ENCODE data around the gene SMC1B.

The SMC1B gene

DNA sequence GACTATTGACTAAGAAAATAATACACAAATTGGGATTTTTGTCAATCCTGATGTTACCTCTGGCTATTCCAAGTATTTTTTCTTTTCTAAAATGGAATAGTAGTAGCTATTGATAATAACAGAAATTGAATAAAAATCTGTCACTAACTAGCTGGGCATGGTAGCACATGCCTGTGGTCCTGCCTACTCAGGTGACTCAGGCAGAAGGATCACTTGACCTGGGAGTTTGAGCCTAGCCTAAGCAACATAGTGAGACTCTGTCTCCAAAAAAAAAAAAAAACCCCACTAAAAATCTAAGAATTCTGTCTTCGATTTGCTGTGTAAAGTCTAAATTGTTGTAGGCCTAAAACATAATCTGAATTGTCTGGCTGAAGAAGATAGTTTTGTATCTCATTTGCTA lies 61.4 kb downstream of the SMC1B start:
- H3K27ac ChIP-seq (ENCODE audit: low read depth, low read length), result no peak overlapping the region
- WGBS (ENCODE audit: extremely low coverage, insufficient coverage, insufficient read length), result no CpG with 5 or more reads among the region's 1 CpG
- no peak overlapping the region for H2BK5ac ChIP-seq (ENCODE audit: low read depth, low read length, poor library complexity)
- no peak overlapping the region for H3K18ac ChIP-seq (ENCODE audit: low read length)
- no peak overlapping the region for H3K14ac ChIP-seq (ENCODE audit: low read length)
- no peak overlapping the region for H2AK5ac ChIP-seq (ENCODE audit: low read length)
- H4K12ac ChIP-seq (ENCODE audit: low read depth, low read length), result no peak overlapping the region
- H3K4me1 ChIP-seq (ENCODE audit: control insufficient read depth in 1 of 2, insufficient read depth in 2 of 2, low read length in 2 of 2), result peaks cover 0 to 7% of the 10 kb centered on the region in 2 experiments
- no peak overlapping the region for H3K4me3 ChIP-seq (ENCODE audit: low read depth, low read length)
- H3K4ac ChIP-seq (ENCODE audit: low read depth, low read length), result no peak overlapping the region
- H3K9ac ChIP-seq (ENCODE audit: low read length), result no peak overlapping the region
- H3K4me2 ChIP-seq (ENCODE audit: low read length), result no peak overlapping the region
- no peaks in the 10 kb centered on the region for H3K27me3 ChIP-seq (ENCODE audit: insufficient read depth, low read length)
- no peak overlapping the region for H2BK120ac ChIP-seq (ENCODE audit: insufficient read depth, low read length, poor library complexity)
- no peak overlapping the region for H3K23ac ChIP-seq (ENCODE audit: low read length)
- H2AFZ ChIP-seq (ENCODE audit: insufficient read depth, low read length, poor library complexity), result no peak overlapping the region
- no peaks in the 10 kb centered on the region for H3K36me3 ChIP-seq (ENCODE audit: control insufficient read depth in 1 of 2, insufficient read depth in 2 of 2, low read length in 2 of 2)
- H3K79me2 ChIP-seq (ENCODE audit: control insufficient read depth, insufficient read depth, low read length, poor library complexity), result no peaks in the 10 kb centered on the region
- no peak overlapping the region for H2BK12ac ChIP-seq (ENCODE audit: low read length)
- H4K91ac ChIP-seq (ENCODE audit: low read depth, low read length), result no peak overlapping the region
- peak in 1 of 2 donors; percentile 4 for DNase-seq
- peaks cover 2% of the 10 kb centered on the region for H3K79me1 ChIP-seq (ENCODE audit: low read length)
- no peaks in the 10 kb centered on the region for H3K9me3 ChIP-seq (ENCODE audit: insufficient read depth, low read depth, low read length)
- H4K8ac ChIP-seq (ENCODE audit: low read depth, low read length), result no peak overlapping the region

DNA sequence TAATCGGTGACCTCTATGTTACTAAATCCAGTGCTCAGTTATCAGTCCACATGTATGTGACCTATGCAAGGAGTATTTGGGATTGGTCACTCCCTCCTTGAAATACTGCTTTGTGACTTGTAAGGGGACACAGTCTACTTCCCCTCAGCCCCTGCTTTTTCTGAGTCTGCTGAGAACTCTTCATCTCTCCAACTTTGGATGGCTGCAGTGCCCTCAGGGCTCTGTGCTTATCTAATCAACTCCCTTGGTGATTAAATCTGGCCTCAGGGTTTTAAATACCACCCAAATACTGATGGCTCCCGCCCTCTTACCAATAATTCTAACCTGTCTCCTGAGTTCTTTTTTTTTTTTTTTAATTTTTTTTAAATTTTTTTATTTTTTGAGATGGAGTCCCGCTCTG lies 63.5 kb downstream of the SMC1B start:
- H3K4ac ChIP-seq (ENCODE audit: low read depth, low read length), result no peak overlapping the region
- H3K18ac ChIP-seq (ENCODE audit: low read length), result no peak overlapping the region
- H3K4me1 ChIP-seq (ENCODE audit: control insufficient read depth in 1 of 2, insufficient read depth in 2 of 2, low read length in 2 of 2), result peaks cover 0 to 7% of the 10 kb centered on the region in 2 experiments
- H3K79me2 ChIP-seq (ENCODE audit: control insufficient read depth, insufficient read depth, low read length, poor library complexity), result no peaks in the 10 kb centered on the region
- no peak overlapping the region for H3K14ac ChIP-seq (ENCODE audit: low read length)
- H3K9ac ChIP-seq (ENCODE audit: low read length), result no peak overlapping the region
- H3K79me1 ChIP-seq (ENCODE audit: low read length), result peaks cover 2% of the 10 kb centered on the region
- H3K4me2 ChIP-seq (ENCODE audit: low read length), result no peak overlapping the region
- no peak overlapping the region for H2BK12ac ChIP-seq (ENCODE audit: low read length)
- peaks cover 0 to 1% of the 10 kb centered on the region in 2 experiments for H3K36me3 ChIP-seq (ENCODE audit: control insufficient read depth in 1 of 2, insufficient read depth in 2 of 2, low read length in 2 of 2)
- no peak overlapping the region for H3K23ac ChIP-seq (ENCODE audit: low read length)
- H3K27me3 ChIP-seq (ENCODE audit: insufficient read depth, low read length), result no peaks in the 10 kb centered on the region
- no peak overlapping the region for H4K8ac ChIP-seq (ENCODE audit: low read depth, low read length)
- DNase-seq, result peak; percentile 83 to 96
- WGBS (ENCODE audit: extremely low coverage, insufficient coverage, insufficient read length), result no CpG with 5 or more reads among the region's 3 CpGs
- H3K27ac ChIP-seq (ENCODE audit: low read depth, low read length), result no peak overlapping the region
- H3K9me3 ChIP-seq (ENCODE audit: insufficient read depth, low read depth, low read length), result no peaks in the 10 kb centered on the region
- H4K91ac ChIP-seq (ENCODE audit: low read depth, low read length), result no peak overlapping the region
- H4K12ac ChIP-seq (ENCODE audit: low read depth, low read length), result no peak overlapping the region
- no peak overlapping the region for H2AFZ ChIP-seq (ENCODE audit: insufficient read depth, low read length, poor library complexity)
- H2AK5ac ChIP-seq (ENCODE audit: low read length), result no peak overlapping the region
- no peak overlapping the region for H2BK5ac ChIP-seq (ENCODE audit: low read depth, low read length, poor library complexity)
- H3K4me3 ChIP-seq (ENCODE audit: low read depth, low read length), result no peak overlapping the region
- H2BK120ac ChIP-seq (ENCODE audit: insufficient read depth, low read length, poor library complexity), result no peak overlapping the region

DNA sequence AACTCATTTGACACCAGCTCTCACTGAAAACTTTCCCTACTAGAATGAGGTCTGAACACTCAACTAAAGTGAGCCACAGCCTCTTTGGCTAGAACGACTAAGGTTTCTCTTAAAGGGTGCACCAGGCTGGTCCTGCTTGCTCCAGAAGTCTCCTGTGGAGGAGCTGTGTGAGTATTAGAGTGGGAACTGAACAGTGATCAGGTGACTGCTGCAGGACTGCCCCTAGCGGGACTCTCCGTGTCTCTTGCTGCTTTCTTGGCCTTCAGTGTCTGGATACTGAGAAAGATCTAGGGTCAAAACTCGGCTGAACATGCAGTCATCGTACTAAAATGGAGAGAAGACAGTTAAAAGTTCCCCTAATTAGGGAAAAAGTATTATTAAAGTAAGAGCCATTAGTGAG lies 69.1 kb downstream of the SMC1B start:
- Histone ChIP-seq H4K12ac (ENCODE audit: low read depth, low read length) (no peak overlapping the region), H3K4me3 (ENCODE audit: low read depth, low read length) (no peak overlapping the region), H3K4me2 (ENCODE audit: low read length) (no peak overlapping the region), H3K4ac (ENCODE audit: low read depth, low read length) (no peak overlapping the region), H3K79me1 (ENCODE audit: low read length) (no peaks in the 10 kb centered on the region), H3K9ac (ENCODE audit: low read length) (no peak overlapping the region), H3K27me3 (ENCODE audit: insufficient read depth, low read length) (no peaks in the 10 kb centered on the region), H3K9me3 (ENCODE audit: insufficient read depth, low read depth, low read length) (no peaks in the 10 kb centered on the region), H3K14ac (ENCODE audit: low read length) (no peak overlapping the region), H3K36me3 (ENCODE audit: control insufficient read depth in 1 of 2, insufficient read depth in 2 of 2, low read length in 2 of 2) (peaks cover 14 to 17% of the 10 kb centered on the region in 2 experiments), H2AFZ (ENCODE audit: insufficient read depth, low read length, poor library complexity) (no peak overlapping the region), H4K91ac (ENCODE audit: low read depth, low read length) (no peak overlapping the region), H3K4me1 (ENCODE audit: control insufficient read depth in 1 of 2, insufficient read depth in 2 of 2, low read length in 2 of 2) (no peaks in the 10 kb centered on the region), H2BK5ac (ENCODE audit: low read depth, low read length, poor library complexity) (no peak overlapping the region), H3K79me2 (ENCODE audit: control insufficient read depth, insufficient read depth, low read length, poor library complexity) (no peaks in the 10 kb centered on the region), H4K8ac (ENCODE audit: low read depth, low read length) (no peak overlapping the region), H2BK120ac (ENCODE audit: insufficient read depth, low read length, poor library complexity) (no peak overlapping the region), H2BK12ac (ENCODE audit: low read length) (no peak overlapping the region), H3K23ac (ENCODE audit: low read length) (no peak overlapping the region), H2AK5ac (ENCODE audit: low read length) (no peak overlapping the region), H3K27ac (ENCODE audit: low read depth, low read length) (no peak overlapping the region), H3K18ac (ENCODE audit: low read length) (no peak overlapping the region)
- WGBS (ENCODE audit: extremely low coverage, insufficient coverage, insufficient read length), result no CpG with 5 or more reads among the region's 5 CpGs
- DNase-seq, result peak in 1 of 2 donors; percentile 38

DNA sequence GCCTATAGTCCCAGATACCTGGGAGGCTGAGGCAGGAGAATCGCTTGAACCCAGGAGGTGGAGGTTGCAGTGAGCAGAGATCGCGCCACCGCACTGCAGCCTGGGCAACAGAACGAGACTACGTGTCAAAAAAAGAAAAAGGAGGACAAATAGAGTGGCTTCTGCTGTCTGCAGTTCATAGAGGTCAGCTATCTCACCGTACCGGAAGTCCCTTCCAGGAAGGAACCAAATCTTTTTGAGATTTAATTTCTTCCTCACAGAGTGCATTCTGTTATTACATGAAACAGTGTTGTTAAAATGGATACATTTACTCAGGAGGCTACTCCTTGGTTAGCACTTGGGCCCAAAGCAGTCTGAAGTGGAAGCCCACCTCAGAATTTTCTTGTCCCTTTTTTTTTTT lies 70.3 kb downstream of the SMC1B start:
- Histone ChIP-seq H3K18ac (ENCODE audit: low read length) (no peak overlapping the region), H4K91ac (ENCODE audit: low read depth, low read length) (no peak overlapping the region), H3K9me3 (ENCODE audit: insufficient read depth, low read depth, low read length) (no peaks in the 10 kb centered on the region), H2BK120ac (ENCODE audit: insufficient read depth, low read length, poor library complexity) (no peak overlapping the region), H3K27me3 (ENCODE audit: insufficient read depth, low read length) (no peaks in the 10 kb centered on the region), H3K36me3 (ENCODE audit: control insufficient read depth in 1 of 2, insufficient read depth in 2 of 2, low read length in 2 of 2) (peaks cover 20 to 24% of the 10 kb centered on the region in 2 experiments), H2BK12ac (ENCODE audit: low read length) (no peak overlapping the region), H3K79me1 (ENCODE audit: low read length) (no peaks in the 10 kb centered on the region), H3K4me2 (ENCODE audit: low read length) (no peak overlapping the region), H3K4ac (ENCODE audit: low read depth, low read length) (no peak overlapping the region), H2AFZ (ENCODE audit: insufficient read depth, low read length, poor library complexity) (no peak overlapping the region), H3K4me1 (ENCODE audit: control insufficient read depth in 1 of 2, insufficient read depth in 2 of 2, low read length in 2 of 2) (no peaks in the 10 kb centered on the region), H4K8ac (ENCODE audit: low read depth, low read length) (no peak overlapping the region), H3K4me3 (ENCODE audit: low read depth, low read length) (no peak overlapping the region), H3K23ac (ENCODE audit: low read length) (no peak overlapping the region), H3K79me2 (ENCODE audit: control insufficient read depth, insufficient read depth, low read length, poor library complexity) (no peaks in the 10 kb centered on the region), H2BK5ac (ENCODE audit: low read depth, low read length, poor library complexity) (no peak overlapping the region), H4K12ac (ENCODE audit: low read depth, low read length) (no peak overlapping the region), H3K14ac (ENCODE audit: low read length) (no peak overlapping the region), H3K27ac (ENCODE audit: low read depth, low read length) (no peak overlapping the region), H3K9ac (ENCODE audit: low read length) (no peak overlapping the region), H2AK5ac (ENCODE audit: low read length) (no peak overlapping the region)
- WGBS (ENCODE audit: extremely low coverage, insufficient coverage, insufficient read length), result no CpG with 5 or more reads among the region's 8 CpGs
- no peak for DNase-seq

All from trophoblast cell (in vitro differentiated cells and primary cell).